Measurements from ENCODE around the gene ZNF784.

- TF ChIP-seq CTCF (IDR thresholded peaks at IDR 0.05; ENCODE audit: low read depth, low read length) (no peak), EZH2phosphoT487 (IDR thresholded peaks at IDR 0.05; ENCODE audit: low read depth) (no peak)
These were observed 23.7 kb downstream of the ZNF784 start for GRCh38 chr19:55600662-55601028.
